Peyer's patch (tissue), 4 donors: Measurements from ENCODE around the gene CGNL1.

Source experiments
- POLR2A ChIP-seq, 2 donors: fragments of 450-650 bp; IDR thresholded peaks; one replicate each; pipeline ENCODE4 v1.5.1; 2017; ENCODE audit warnings: antibody characterized with exemption in 2 of 2, mild to moderate bottlenecking in 2 of 2, moderate library complexity in 2 of 2
- TF ChIP-seq, protein P1 (sequence below), 6 experiments: fragments of 450-650 bp in 4 of 6; fragments of 200-600 bp in 2 of 6; sonication (generic) in 1 of 6; IDR thresholded peaks; one replicate each; pipeline ENCODE4 v1.5.1; 2017 to 2019; ENCODE audit warnings: antibody characterized with exemption in 6 of 6, mild to moderate bottlenecking in 3 of 6, moderate library complexity in 1 of 6

DNA sequence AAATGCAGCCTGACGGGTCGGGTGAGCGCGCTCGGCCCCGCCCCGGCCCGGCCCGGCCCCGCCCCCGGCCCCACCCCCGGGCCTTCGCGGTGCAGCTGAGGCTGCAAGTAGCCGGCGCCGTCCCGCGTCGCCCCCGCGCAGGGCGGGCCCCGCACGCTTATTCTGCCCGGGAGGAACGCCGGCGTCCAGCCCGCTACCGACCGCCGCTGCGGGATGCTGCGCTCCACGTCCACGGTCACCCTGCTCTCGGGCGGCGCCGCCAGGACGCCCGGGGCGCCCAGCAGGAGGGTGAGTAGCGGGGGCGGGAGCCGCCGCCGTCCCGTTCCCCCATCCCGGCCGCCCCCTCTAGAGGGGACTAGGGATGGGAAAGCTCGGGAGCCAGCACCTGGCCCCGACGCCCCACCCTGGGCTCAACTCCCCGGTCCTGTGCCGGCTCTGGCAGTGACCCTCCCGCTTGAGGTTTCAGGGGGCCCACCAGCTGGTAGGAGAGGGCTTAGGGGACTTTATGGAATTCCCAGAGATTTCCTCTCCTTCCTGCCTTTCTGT is 215.6 kb downstream of the CGNL1 start, which contains the start of gene MYZAP:
- TF ChIP-seq, protein P1, sequence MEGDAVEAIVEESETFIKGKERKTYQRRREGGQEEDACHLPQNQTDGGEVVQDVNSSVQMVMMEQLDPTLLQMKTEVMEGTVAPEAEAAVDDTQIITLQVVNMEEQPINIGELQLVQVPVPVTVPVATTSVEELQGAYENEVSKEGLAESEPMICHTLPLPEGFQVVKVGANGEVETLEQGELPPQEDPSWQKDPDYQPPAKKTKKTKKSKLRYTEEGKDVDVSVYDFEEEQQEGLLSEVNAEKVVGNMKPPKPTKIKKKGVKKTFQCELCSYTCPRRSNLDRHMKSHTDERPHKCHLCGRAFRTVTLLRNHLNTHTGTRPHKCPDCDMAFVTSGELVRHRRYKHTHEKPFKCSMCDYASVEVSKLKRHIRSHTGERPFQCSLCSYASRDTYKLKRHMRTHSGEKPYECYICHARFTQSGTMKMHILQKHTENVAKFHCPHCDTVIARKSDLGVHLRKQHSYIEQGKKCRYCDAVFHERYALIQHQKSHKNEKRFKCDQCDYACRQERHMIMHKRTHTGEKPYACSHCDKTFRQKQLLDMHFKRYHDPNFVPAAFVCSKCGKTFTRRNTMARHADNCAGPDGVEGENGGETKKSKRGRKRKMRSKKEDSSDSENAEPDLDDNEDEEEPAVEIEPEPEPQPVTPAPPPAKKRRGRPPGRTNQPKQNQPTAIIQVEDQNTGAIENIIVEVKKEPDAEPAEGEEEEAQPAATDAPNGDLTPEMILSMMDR (IDR thresholded peaks at IDR 0.05): no peak
- TF ChIP-seq POLR2A (IDR thresholded peaks at IDR 0.05): peak; percentile 34 to 63
